Measurements from ENCODE around the gene AFAP1L1. TPM values are rescaled to one million over a fixed set of nuclear protein-coding genes. Genes with fewer than 3 reads are reported as not detected.

AFAP1L1 gene
- total RNA-seq, 2 experiments from 2014 or later, result not detected

DNA sequence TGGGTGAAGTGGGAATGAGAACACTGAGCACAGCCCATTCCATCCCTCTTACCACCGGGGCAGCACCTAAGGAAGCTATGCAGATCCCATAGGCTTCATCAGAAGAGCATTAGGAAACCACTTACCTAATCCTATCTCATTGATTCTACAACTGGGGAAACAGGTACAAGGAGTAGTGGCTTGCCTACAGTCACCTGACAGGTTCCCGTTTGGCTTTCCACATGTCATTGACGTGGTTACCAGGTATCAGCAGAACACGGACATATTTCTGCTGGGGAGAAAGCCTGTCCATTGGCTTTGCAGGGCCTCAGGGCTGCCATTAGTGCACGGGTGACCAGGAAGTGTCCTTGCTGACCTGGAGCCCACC, 11.3 kb downstream of the AFAP1L1 start:
- ChIA-PET POLR2A (no interaction called here), CTCF (ENCODE audit: unreplicated experiment) (no interaction called here)
- no TSS peak for BruUV-seq (replicated peaks)
- no peaks in the 10 kb centered on the region for H4K20me1 ChIP-seq (ENCODE audit: insufficient read depth, low read length)
- no peaks in the 10 kb centered on the region for H3K9me3 ChIP-seq (ENCODE audit: low read length)
- DNase-seq (ENCODE audit: low spot score), result no peak
- no peaks in the 10 kb centered on the region for H3K79me2 ChIP-seq (ENCODE audit: insufficient read depth, low read depth, low read length)
- H3K9me2 ChIP-seq (ENCODE audit: insufficient read depth, low read length), result no peaks in the 10 kb centered on the region
- H3K36me3 ChIP-seq (ENCODE audit: insufficient read depth, low read length), result no peaks in the 10 kb centered on the region
- TF ChIP-seq, protein P1, sequence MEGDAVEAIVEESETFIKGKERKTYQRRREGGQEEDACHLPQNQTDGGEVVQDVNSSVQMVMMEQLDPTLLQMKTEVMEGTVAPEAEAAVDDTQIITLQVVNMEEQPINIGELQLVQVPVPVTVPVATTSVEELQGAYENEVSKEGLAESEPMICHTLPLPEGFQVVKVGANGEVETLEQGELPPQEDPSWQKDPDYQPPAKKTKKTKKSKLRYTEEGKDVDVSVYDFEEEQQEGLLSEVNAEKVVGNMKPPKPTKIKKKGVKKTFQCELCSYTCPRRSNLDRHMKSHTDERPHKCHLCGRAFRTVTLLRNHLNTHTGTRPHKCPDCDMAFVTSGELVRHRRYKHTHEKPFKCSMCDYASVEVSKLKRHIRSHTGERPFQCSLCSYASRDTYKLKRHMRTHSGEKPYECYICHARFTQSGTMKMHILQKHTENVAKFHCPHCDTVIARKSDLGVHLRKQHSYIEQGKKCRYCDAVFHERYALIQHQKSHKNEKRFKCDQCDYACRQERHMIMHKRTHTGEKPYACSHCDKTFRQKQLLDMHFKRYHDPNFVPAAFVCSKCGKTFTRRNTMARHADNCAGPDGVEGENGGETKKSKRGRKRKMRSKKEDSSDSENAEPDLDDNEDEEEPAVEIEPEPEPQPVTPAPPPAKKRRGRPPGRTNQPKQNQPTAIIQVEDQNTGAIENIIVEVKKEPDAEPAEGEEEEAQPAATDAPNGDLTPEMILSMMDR (conservative IDR thresholded peaks at IDR 0.05; ENCODE audit: low read length), result no peak
- no peak for TF ChIP-seq EZH2phosphoT487 (IDR thresholded peaks at IDR 0.05; ENCODE audit: borderline replicate concordance, low read depth, low read length)
- no peak overlapping the region for H3K4me3 ChIP-seq (ENCODE audit: low read depth, low read length, poor library complexity, severe bottlenecking)
- H3K4me2 ChIP-seq (ENCODE audit: low read length), result no peak overlapping the region
- intact Hi-C loops (cut with micrococcal nuclease; ENCODE audit: unreplicated experiment), result no loop called here
- H2AFZ ChIP-seq (ENCODE audit: low read length), result no peak overlapping the region
- no peaks in the 10 kb centered on the region for H3K4me1 ChIP-seq (ENCODE audit: insufficient read depth, low read length, poor library complexity, severe bottlenecking)
- H3K27ac ChIP-seq (ENCODE audit: low read depth, low read length, poor library complexity, severe bottlenecking), result no peak overlapping the region

DNA sequence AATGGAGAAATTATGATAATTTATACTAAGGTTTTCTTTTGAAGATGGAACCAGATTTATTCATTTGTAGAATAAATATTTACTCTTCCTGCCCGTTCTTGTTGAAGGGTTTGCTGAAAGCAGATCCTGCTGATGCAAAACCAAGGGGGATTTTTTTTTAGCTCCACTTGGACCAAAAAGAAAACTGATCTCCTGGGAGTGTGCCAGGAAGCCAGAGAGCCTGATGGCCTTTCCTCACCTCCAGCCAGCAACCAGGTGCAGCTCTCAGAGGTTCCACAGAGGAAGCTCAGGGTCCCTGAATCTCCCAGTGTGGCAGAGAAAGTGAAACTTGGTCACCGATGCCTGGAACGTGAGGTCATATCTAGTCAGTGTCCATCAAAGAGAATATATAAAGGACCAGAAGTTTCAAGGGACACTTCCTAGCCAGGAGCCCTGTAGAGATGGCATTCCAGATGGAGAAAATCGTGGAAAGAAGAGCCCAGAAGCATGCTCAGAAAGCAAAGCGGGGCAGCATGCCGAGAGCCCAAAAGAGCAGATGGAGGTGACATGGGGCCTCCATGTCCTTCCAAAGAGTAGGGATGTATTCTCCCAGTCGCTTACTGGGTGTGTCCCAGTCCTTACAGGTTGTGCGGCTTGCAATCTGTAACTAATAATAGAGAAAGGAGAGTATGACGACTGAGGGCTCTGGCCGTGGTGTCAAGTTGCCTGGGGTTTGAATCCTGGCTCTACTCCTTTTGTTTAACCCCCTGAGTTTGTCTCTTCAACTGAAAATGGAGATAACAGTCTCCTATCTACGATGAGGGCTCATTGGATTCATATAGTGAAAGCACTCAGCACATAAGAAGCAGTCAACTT, 12.2 kb downstream of the AFAP1L1 start:
- no peak overlapping the region for H3K27ac ChIP-seq (ENCODE audit: low read depth, low read length, poor library complexity, severe bottlenecking)
- H3K79me2 ChIP-seq (ENCODE audit: insufficient read depth, low read depth, low read length), result no peaks in the 10 kb centered on the region
- H3K9me2 ChIP-seq (ENCODE audit: insufficient read depth, low read length), result no peaks in the 10 kb centered on the region
- no TSS peak for BruUV-seq (replicated peaks)
- TF ChIP-seq, protein P1 (conservative IDR thresholded peaks at IDR 0.05; ENCODE audit: low read length), result no peak
- TF ChIP-seq EZH2phosphoT487 (IDR thresholded peaks at IDR 0.05; ENCODE audit: borderline replicate concordance, low read depth, low read length), result no peak
- intact Hi-C loops (cut with micrococcal nuclease; ENCODE audit: unreplicated experiment), result no loop called here
- DNase-seq (ENCODE audit: low spot score), result no peak
- ChIA-PET POLR2A (no interaction called here), CTCF (ENCODE audit: unreplicated experiment) (no interaction called here)
- no peak overlapping the region for H2AFZ ChIP-seq (ENCODE audit: low read length)
- no peaks in the 10 kb centered on the region for H3K4me1 ChIP-seq (ENCODE audit: insufficient read depth, low read length, poor library complexity, severe bottlenecking)
- H3K4me2 ChIP-seq (ENCODE audit: low read length), result no peak overlapping the region
- H3K9me3 ChIP-seq (ENCODE audit: low read length), result no peaks in the 10 kb centered on the region
- no peaks in the 10 kb centered on the region for H4K20me1 ChIP-seq (ENCODE audit: insufficient read depth, low read length)
- no peak overlapping the region for H3K4me3 ChIP-seq (ENCODE audit: low read depth, low read length, poor library complexity, severe bottlenecking)
- H3K36me3 ChIP-seq (ENCODE audit: insufficient read depth, low read length), result no peaks in the 10 kb centered on the region

DNA sequence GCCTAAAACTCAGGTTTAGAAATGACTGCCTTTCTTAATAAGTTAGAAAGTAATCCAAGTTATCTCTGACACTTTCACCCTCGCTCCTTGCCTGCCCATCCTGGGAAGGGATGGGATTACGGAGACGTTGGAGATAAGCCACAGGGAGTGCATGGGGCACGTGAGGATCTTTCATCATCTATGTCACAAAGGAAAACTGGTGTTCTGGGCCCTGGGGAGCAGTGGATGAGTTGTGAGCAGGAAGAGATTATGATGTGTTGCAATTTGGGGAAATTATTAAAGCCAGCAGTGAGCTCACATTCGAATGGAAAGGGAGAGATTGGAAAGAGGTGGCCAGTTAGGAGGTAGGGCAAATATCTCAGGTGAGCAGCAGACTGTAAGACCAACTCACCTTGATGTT, 12.8 kb downstream of the AFAP1L1 start:
- Histone ChIP-seq H3K4me1 (ENCODE audit: insufficient read depth, low read length, poor library complexity, severe bottlenecking) (no peaks in the 10 kb centered on the region), H3K9me2 (ENCODE audit: insufficient read depth, low read length) (no peaks in the 10 kb centered on the region), H3K36me3 (ENCODE audit: insufficient read depth, low read length) (no peaks in the 10 kb centered on the region), H3K4me2 (ENCODE audit: low read length) (no peak overlapping the region), H4K20me1 (ENCODE audit: insufficient read depth, low read length) (no peaks in the 10 kb centered on the region), H3K27ac (ENCODE audit: low read depth, low read length, poor library complexity, severe bottlenecking) (no peak overlapping the region), H3K79me2 (ENCODE audit: insufficient read depth, low read depth, low read length) (no peaks in the 10 kb centered on the region), H3K4me3 (ENCODE audit: low read depth, low read length, poor library complexity, severe bottlenecking) (no peak overlapping the region), H2AFZ (ENCODE audit: low read length) (no peak overlapping the region), H3K9me3 (ENCODE audit: low read length) (no peaks in the 10 kb centered on the region)
- no TSS peak for BruUV-seq (replicated peaks)
- POLR2A ChIA-PET, result interaction anchor here (0.9 kb wide), 1 partner anchor 709 kb away, joined by 3 read pairs; no protein-coding TSS in a partner anchor
- no peak for DNase-seq (ENCODE audit: low spot score)
- intact Hi-C loops (cut with micrococcal nuclease; ENCODE audit: unreplicated experiment), result no loop called here
- TF ChIP-seq, protein P1 (conservative IDR thresholded peaks at IDR 0.05; ENCODE audit: low read length), result no peak
- no peak for TF ChIP-seq EZH2phosphoT487 (IDR thresholded peaks at IDR 0.05; ENCODE audit: borderline replicate concordance, low read depth, low read length)
- CTCF ChIA-PET (ENCODE audit: unreplicated experiment), result no interaction called here

Measured in OCI-LY7 (cell line).